GM18508 (cell line): ENCODE measurements around the gene RIT2.

Experiments used
- ATAC-seq: cut with Tn5 transposase; IDR thresholded peaks from one replicate; pipeline ENCODE4 v1.9.1; 2021; ENCODE audit warnings: moderate number of reproducible peaks; ENCODE audit not compliant: insufficient read depth, unreplicated experiment

RIT2 gene

GRCh38 chr18:43115076-43115921 is at the start of gene RIT2:
Gene RIT2, minus strand, starts transcription at chr18:43115685.
- no peak for ATAC-seq

GRCh38 chr18:43161528-43161927 is 46.0 kb upstream of the RIT2 start:
- no peak for ATAC-seq

DNA sequence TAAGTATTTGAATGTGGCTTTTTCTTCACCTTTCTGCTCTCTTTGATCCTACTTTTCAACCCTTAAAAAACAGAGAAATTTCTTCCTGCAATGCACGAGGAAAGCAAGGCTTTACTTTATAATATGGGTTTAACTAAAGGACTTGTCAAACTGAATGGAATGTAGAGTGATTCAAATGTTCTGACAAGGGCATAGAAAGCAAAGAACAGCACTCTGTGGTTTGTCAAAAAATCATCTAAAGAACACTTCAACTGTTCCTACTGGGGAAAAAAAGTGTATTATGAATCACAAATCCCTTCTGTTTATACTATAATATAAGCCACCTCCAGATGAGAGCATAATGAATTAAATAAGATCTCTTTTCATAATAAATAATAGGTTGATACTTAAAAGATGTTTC is 45.0 kb upstream of the RIT2 start:
- no peak for ATAC-seq

DNA sequence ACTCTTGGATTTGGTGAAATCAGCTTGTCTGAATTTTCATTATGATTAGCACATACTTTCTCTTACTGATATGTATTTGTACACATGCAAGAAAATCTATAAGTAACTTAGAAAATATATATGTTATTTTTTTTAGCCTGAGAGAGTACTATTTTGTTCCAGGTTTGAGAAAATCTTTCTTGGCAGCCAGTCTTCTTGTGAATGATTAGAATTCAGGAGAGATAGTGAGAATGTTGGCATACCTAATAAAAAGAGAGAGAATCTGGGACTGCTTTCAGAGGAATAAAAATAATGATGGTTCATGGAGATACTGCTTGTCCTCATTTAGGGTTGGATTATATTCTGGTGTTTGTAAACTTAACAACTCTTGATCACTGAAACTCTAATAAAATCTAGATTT is 44.4 kb upstream of the RIT2 start:
- ATAC-seq = no peak

DNA sequence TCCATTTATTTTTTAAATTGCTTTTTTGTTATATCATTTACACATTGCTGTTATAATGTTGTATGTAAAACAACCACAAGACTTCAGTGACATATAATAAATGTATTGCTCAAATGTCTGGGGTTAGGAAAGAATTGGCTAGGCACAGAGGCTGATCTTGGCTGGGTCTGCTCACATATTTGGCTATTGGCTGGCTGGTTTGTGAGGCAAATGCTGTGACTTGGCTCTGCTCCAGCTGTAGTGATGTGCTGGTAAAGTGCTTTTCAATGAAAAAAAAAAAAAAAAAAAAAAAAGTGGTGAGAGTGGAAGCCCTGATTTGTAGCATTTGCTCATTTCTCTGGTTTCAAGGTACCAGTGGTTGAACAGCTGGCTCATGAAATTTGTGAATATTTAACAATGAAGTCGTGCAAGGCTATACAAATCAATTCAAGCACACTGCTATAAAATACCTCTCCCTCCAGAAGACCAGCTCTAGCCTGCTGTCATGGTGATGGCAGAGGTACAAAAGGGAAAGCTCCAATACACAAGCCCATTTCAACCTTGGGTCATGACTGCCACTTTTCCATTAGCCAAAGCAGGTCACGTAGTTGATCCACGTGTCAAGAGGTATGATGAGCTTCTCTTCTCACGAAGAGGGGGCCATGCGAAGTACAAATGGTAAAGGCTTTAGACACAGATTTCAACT is 43.7 kb upstream of the RIT2 start:
- no peak for ATAC-seq

GRCh38 chr18:43158381-43158780 is 42.9 kb upstream of the RIT2 start:
- no peak for ATAC-seq

DNA sequence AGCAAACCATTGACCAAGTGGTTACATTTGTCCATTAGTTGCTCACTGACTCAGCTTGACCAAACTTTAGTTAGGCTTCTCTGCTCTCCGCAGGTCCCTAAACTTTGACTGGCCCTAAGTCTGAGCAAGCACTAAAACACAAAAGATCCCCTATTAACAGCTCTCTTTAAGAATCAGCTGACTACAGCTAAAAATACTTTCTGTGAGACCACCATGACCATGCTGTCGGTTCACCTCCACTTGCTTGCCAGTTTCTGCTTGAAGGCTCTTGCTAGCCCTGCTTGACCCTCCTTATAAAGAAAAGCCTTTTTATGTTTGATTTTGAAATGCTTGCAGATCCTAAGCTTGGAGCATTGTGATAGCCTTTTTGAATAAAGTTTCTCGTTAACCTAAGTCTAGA is 40.4 kb upstream of the RIT2 start:
- no peak for ATAC-seq

DNA sequence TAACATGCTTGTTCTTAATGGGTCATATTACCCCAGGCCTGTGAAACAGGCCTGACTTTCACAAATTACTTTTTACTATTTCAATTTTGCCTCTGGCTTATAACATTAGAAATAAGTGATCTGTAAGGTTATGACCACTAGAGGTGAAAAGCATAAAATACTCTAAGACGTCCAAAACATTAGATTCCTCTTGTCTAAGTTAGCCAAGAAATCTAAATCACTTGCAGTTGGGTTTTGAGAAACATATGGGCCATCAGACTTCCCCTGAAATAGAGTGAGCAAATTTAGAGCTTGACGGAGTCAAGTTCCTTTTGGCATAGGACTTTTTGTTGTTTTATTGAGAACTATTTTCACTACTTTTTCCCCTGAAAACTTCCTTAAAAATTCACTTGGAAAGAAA is 32.7 kb upstream of the RIT2 start:
- ATAC-seq = no peak

GRCh38 chr18:43141208-43141607 is 25.7 kb upstream of the RIT2 start:
- ATAC-seq = no peak

- no peak for ATAC-seq
These were observed 23.9 kb upstream of the RIT2 start for GRCh38 chr18:43139288-43139946.

DNA sequence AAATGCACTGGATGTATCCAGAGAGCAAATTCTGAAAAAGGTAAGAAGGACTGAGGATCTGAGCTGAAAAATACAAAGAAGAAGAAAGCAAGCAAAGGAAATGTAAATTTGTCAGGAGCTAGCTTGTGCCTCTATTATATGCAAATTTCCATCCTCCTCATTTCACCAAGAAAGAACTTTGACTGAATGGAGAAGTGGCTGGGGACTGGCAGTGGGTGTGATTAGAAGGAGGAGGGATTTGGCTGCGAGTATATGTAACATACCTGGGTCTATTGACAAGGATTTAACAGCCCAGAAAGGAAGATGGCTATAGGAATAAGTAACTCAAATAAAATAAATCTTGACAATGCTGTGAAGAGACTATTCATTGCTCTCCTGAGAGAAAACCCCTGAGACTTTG is 19.4 kb upstream of the RIT2 start:
- no peak for ATAC-seq

DNA sequence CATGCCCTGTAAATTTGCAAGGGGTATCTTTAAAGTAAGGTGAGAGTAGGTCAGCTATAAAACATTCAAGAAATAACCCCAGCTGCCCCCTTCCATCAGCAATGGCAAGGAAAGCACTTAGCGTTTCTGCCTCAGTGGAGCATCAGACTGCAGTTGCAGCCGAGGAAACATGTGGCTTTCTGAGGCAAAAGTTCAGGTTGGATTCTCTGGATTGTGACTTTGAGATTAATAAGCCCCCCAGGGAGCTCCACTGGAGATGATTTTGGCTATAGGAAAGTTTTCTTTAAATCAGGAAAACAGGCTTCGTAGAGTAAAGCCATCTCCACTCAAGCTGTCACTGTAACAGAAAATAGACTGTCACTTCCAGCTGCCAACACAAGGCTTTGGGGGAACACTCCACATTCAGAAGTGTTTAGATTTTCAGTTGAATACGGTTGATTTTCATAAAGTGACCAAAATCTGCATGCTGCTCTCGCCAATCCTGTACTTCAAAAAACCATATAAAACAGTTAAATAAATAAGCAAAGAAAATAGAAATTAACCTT is 15.3 kb upstream of the RIT2 start:
- ATAC-seq = no peak

DNA sequence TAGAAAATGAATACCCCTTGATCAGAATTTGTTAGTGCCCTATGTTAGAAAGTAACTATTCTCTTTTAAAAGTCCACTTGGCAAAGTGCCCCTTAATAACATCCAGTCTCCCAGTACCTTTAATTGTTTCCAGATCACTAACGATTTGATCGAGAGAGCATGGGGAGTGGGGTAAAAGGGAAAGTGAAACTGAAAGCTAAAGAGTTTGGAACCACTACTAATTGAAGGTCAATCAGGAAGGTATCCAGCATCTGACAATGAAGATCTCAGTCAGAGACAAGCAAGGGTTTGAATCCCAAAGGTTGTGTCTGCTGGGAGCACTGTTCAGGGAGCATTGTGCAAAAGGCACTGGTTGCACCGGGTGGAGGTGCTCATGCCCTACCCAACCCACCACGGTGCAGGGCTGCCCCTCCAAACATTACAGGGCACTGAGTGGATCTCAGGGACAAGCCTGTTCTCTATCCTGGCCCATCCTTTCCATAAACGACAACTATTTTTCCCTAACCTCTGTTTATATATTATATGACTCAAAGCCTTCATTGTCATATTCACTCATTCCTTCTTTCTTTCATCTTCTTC is 14.6 kb upstream of the RIT2 start:
- no peak for ATAC-seq

- ATAC-seq = no peak
These were observed 10.0 kb upstream of the RIT2 start for GRCh38 chr18:43125471-43125870.

DNA sequence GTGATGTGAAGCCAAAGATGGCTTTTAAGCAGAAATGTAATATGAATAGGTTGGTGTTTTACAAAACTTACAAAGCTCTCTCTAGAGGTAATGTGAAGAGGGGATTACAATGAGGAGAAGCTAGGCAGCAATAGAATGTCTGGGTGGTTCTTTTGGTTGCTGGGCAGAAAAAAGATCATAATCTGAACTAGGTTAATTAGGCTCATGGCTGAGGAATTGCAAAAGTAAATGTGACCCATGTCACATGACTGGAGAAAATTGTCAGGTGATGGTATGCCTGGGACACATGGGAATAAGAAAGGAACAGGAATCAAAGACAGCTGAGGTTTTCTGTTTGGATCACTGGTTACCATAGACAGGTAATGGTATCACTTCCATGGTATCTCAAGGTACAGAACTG is 7.5 kb upstream of the RIT2 start:
- ATAC-seq = no peak

DNA sequence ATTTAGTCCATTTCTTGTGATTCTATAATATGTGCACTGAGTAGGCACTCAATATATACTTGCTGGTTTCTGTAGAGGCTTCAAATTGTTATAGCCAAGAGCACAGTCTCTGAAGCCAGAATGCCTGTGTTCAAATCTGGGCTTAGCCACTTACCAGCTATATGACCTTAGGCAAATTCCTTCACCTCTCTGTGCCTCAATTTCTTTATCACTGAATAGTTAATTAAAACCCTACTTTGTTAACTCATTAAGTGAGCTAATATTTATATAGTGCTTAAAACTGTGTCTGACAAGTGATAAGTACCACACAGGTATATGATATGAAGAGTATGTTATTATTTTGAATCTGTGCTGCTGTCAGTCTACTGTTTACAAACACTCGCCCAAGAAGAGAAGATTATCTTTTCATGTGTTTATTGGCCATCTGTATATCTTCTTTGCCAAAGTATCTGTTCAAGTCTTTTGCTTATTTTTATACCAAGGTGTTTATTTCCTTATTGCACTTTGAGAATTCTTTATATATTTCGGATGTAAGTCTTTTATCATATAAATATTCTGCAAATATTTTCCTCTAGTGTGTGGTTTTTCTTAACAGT is 1.3 kb upstream of the RIT2 start:
- no peak for ATAC-seq

DNA sequence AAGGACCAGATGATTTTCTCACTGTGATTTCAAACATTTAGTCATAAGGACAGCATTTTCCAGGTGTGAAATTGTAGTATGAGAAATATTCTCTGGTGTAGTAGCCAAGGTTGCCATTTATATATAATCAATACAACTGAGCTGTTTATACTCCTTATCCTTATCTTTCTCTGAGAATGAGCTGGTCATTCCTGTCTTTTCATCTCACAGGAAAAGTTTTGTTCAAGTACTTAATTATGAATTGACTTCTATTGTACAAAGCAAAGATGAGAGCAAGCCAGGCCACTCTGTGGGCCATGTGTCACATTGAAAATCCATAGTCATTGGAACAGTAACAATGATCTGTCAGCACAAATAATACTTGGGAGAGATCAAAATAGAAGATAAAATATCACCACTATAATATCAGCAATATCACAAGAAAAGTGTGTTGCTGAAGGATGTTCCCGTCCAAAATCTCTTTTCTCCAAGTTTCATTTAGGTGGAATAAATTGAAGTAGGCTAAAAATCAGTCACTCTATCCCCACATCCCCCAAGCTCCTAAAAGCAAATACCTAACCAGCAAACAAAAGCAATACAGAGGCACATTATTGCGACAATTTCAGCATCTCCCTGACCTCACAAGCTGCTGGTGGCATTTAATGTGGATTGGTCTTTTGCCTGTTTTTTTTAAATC is 2.1 kb downstream of the RIT2 start:
- ATAC-seq = no peak

GRCh38 chr18:43108882-43109281 is 6.6 kb downstream of the RIT2 start:
- ATAC-seq = no peak

- no peak for ATAC-seq
These were observed 7.0 kb downstream of the RIT2 start for GRCh38 chr18:43108469-43108868.

DNA sequence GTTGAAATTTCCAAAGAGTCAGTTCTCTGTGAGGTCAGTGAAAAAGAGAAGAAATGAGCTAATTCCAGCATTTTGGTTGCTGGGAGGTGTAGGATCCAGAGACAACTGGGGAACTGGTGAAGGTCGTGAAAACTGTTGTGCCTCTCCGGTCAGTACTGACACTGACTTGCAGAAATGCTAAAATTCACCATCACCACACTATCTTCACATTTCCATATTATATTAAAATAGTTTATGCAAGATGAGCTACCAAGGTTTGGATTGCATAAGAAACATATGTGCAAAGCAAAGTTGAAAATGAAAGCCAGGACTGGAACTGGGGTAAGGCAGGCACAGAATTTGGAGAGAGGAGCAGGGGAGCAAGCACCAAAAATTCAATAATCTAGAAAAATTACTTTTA is 21.8 kb downstream of the RIT2 start:
- ATAC-seq = no peak
